Measurements from ENCODE around the gene PCF11. TPM values are rescaled to one million over a fixed set of nuclear protein-coding genes. Genes with fewer than 3 reads are reported as not detected.

The PCF11 gene
- total and polyA plus RNA-seq, 2 of the 13 experiments (the other 11 are each of a cell fraction or from before 2014, with no cell fraction given): 40.3 to 47.7 TPM

- H3K79me2 ChIP-seq (ENCODE audit: insufficient read depth, low read length): peaks cover 38% of the 10 kb centered on the region
- H3K4me2 ChIP-seq (ENCODE audit: low read depth, low read length): no peak overlapping the region
- H2AFZ ChIP-seq (ENCODE audit: low read length): no peak overlapping the region
- no peaks in the 10 kb centered on the region for H3K27me3 ChIP-seq (ENCODE audit: control insufficient read depth in 1 of 2, insufficient read depth in 2 of 2, low read length in 2 of 2)
- in situ Hi-C loops (cut with HindIII; ENCODE audit: extremely low pct_ligation_motif_present, low pct_unique_long_range_greater_than_20kb) (no loop called here), intact Hi-C loops (cut with micrococcal nuclease; ENCODE audit: unreplicated experiment) (no loop called here)
- DNase-seq (ENCODE audit: low spot score) (no peak), FAIRE-seq (no peak), ATAC-seq (no peak)
- no peak for TF ChIP-seq MTA3 (CRISPR knock-in tag; IDR thresholded peaks at IDR 0.05)
- TF ChIP-seq ELF1 (CRISPR knock-in tag; IDR thresholded peaks at IDR 0.05): no peak
- TF ChIP-seq RNF219 (CRISPR knock-in tag; IDR thresholded peaks at IDR 0.05): no peak
- TF ChIP-seq ZNF7 (CRISPR knock-in tag; IDR thresholded peaks at IDR 0.05): no peak
- no peak for TF ChIP-seq SALL1 (CRISPR knock-in tag; IDR thresholded peaks at IDR 0.05)
- TF ChIP-seq HBP1 (CRISPR knock-in tag; IDR thresholded peaks at IDR 0.05; ENCODE audit: low read depth): no peak
- TF ChIP-seq ZNF83 (CRISPR knock-in tag; IDR thresholded peaks at IDR 0.05; ENCODE audit: borderline replicate concordance): no peak
- no peak for TF ChIP-seq RFXAP (CRISPR knock-in tag; IDR thresholded peaks at IDR 0.05; ENCODE audit: borderline replicate concordance)
- TF ChIP-seq PTBP1 (IDR thresholded peaks at IDR 0.05; ENCODE audit: low read depth, low read length, poor library complexity, severe bottlenecking): no peak
- peaks cover 26% of the 10 kb centered on the region; the same call in 1 of the 2 replicates for H3K4me1 ChIP-seq (ENCODE audit: insufficient read depth, low read length)
- ChIA-PET POLR2A (interaction anchor here (1.0 kb wide), 1 partner anchor 17 kb away, joined by 4 read pairs; the partner anchor contains the start of gene PCF11), CTCF (ENCODE audit: low intra/inter-chr PET ratio, low total read pairs) (no interaction called here)
- H3K9me3 ChIP-seq (ENCODE audit: low read length): no peaks in the 10 kb centered on the region
- H3K9ac ChIP-seq (ENCODE audit: insufficient read depth, low read depth, low read length): no peak overlapping the region
- H3K36me3 ChIP-seq (replicated peaks in 1 of 2; ENCODE audit: control insufficient read depth in 1 of 2, insufficient read depth in 2 of 2, low read length in 2 of 2): peaks cover 10 to 38% of the 10 kb centered on the region in 2 experiments
- H3K27ac ChIP-seq (ENCODE audit: extremely low read length, insufficient read depth, low read length): no peak overlapping the region
- H4K20me1 ChIP-seq (ENCODE audit: insufficient read depth, low read length): no peaks in the 10 kb centered on the region; the same call in 1 of the 2 replicates
- H3K4me3 ChIP-seq (replicated peaks in 1 of 3; ENCODE audit: insufficient read depth in 1 of 3, low read depth in 2 of 3, low read length in 3 of 3): no peak overlapping the region
- BruUV-seq (replicated peaks): no TSS peak
These were observed 17.1 kb downstream of the PCF11 start for GRCh38 chr11:83174008-83174407.
